A549 (cell line): ENCODE data around the gene SEC31A. TPM values are rescaled to one million over a fixed set of nuclear protein-coding genes. Genes with fewer than 3 reads are reported as not detected.

Experiments
- ATAC-seq, 2 experiments: fragments of 200-7000 bp in 1 of 2; fragments of >200 bp in 1 of 2; cut with Nextera tagmentation in 1 of 2; cut with Tn5 transposase in 1 of 2; 3 replicates each; pipeline versions ENCODE4 v1.8.0 to v1.9.1; 2018 to 2020; ENCODE audit warnings: mild to moderate bottlenecking in 1 of 2, moderate library complexity in 1 of 2
- CTCF ChIA-PET: fragments of 300-600 bp; sonication (Branson Sonifier 250); formaldehyde crosslinking; extraction: SDS; loops from one replicate; lab custom pipeline; 2021; ENCODE audit warnings: antibody characterized with exemption, inconsistent platforms; lab: Yijun Ruan, JAX
- POLR2A ChIA-PET: fragments of 350-600 bp; formaldehyde crosslinking; extraction: SDS; loops from one replicate; lab custom pipeline; 2021; ENCODE audit warnings: antibody characterized with exemption, inconsistent platforms; lab: Yijun Ruan, JAX
- DNase-seq, 2 experiments: peaks; one replicate each; pipeline versions ENCODE4 v3.0.0 to v3.0.0-alpha.2; 2011 to 2016; ENCODE audit warnings: low read depth in 1 of 2, low spot score in 1 of 2
- FAIRE-seq: peaks from 2 replicates; lab custom pipeline; 2011; peaks lifted over from hg19 to GRCh38; lab: Jason Lieb, UNC
- H3K27ac ChIP-seq, 2 experiments: fragments of >200 bp; sonication (Bioruptor Twin); formaldehyde crosslinking; 3 replicates each; pipeline ENCODE4 v1.5.1; 2016 to 2017
- H3K4me1 ChIP-seq: fragments of >200 bp; sonication (Bioruptor Twin); formaldehyde crosslinking; 3 replicates; pipeline ENCODE4 v1.6.1; 2016
- H3K4me2 ChIP-seq: fragments of >200 bp; sonication (Bioruptor Twin); formaldehyde crosslinking; 3 replicates; pipeline ENCODE4 v1.6.1; 2016
- H3K4me3 ChIP-seq: fragments of >200 bp; sonication (Bioruptor Twin); formaldehyde crosslinking; 3 replicates; pipeline ENCODE4 v1.5.1; 2016
- H3K9me3 ChIP-seq: fragments of >200 bp; sonication (Bioruptor Twin); formaldehyde crosslinking; 3 replicates; pipeline ENCODE4 v1.6.1; 2016
- CEBPB ChIP-seq, 2 experiments: fragments of >200 bp in 1 of 2; sonication (Bioruptor Twin) in 1 of 2; formaldehyde crosslinking in 1 of 2; IDR thresholded peaks; 2 replicates each; pipeline ENCODE4 v1.6.1; 2012 to 2016
- EHF ChIP-seq: fragments of 250-450 bp; sonication (Bioruptor Pico); IDR thresholded peaks from 2 replicates; pipeline ENCODE4 v1.5.0; 2020; ENCODE audit warnings: mild to moderate bottlenecking
- FOSB ChIP-seq: fragments of 250-450 bp; sonication (Bioruptor Pico); IDR thresholded peaks from 2 replicates; pipeline ENCODE4 v1.5.0; 2020; ENCODE audit warnings: mild to moderate bottlenecking, moderate library complexity
- FOSL2 ChIP-seq, 2 experiments: fragments of 450-650 bp in 1 of 2; fragments of >200 bp in 1 of 2; sonication (Bioruptor Twin) in 1 of 2; formaldehyde crosslinking; IDR thresholded peaks; 2 replicates each; pipeline versions ENCODE4 v1.5.0 to v1.6.1; 2016 to 2020; ENCODE audit warnings: mild to moderate bottlenecking in 1 of 2, moderate library complexity in 1 of 2
- FOXS1 ChIP-seq: fragments of 250-450 bp; sonication (Bioruptor Pico); IDR thresholded peaks from 2 replicates; pipeline ENCODE4 v1.5.0; 2020; ENCODE audit warnings: mild to moderate bottlenecking, moderate library complexity
- HEYL ChIP-seq: fragments of 250-450 bp; sonication (Bioruptor Pico); IDR thresholded peaks from 2 replicates; pipeline ENCODE4 v1.8.0; 2021; ENCODE audit warnings: mild to moderate bottlenecking, moderate library complexity
- HOXA7 ChIP-seq: fragments of 250-450 bp; sonication (Bioruptor Pico); IDR thresholded peaks from 2 replicates; pipeline ENCODE4 v1.5.0; 2020; ENCODE audit warnings: mild to moderate bottlenecking, moderate library complexity
- HOXB5 ChIP-seq: fragments of 250-450 bp; sonication (Bioruptor Pico); IDR thresholded peaks from 2 replicates; pipeline ENCODE4 v1.5.0; 2020; ENCODE audit warnings: mild to moderate bottlenecking, moderate library complexity
- JUNB ChIP-seq: fragments of >200 bp; sonication (Bioruptor Twin); formaldehyde crosslinking; IDR thresholded peaks from 2 replicates; pipeline ENCODE4 v1.6.1; 2016
- KDM5A ChIP-seq: fragments of 200-600 bp; sonication (generic); IDR thresholded peaks from 2 replicates; pipeline ENCODE4 v1.6.1; 2016; ENCODE audit warnings: antibody characterized with exemption, mild to moderate bottlenecking
- MAZ ChIP-seq: fragments of 150-350 bp; IDR thresholded peaks from 2 replicates; pipeline ENCODE4 v1.6.1; 2014; ENCODE audit warnings: antibody characterized with exemption, low read depth, low read length, borderline replicate concordance
- NPAS2 ChIP-seq: fragments of 250-450 bp; sonication (Bioruptor Pico); IDR thresholded peaks from 2 replicates; pipeline ENCODE4 v1.8.0; 2022; ENCODE audit warnings: mild to moderate bottlenecking, moderate library complexity, borderline replicate concordance
- NR3C1 ChIP-seq: fragments of >200 bp; sonication (Bioruptor Twin); formaldehyde crosslinking; IDR thresholded peaks from 3 replicates; pipeline ENCODE4 v1.6.1; 2017
- POLR2A ChIP-seq: IDR thresholded peaks from 2 replicates; pipeline ENCODE4 v1.6.1; 2012; ENCODE audit warnings: mild to moderate bottlenecking, low read length
- POLR2AphosphoS2 ChIP-seq: conservative IDR thresholded peaks from 2 replicates; pipeline ENCODE4 v1.6.1; 2012; ENCODE audit warnings: low read length, improper control_type of control experiment, inconsistent platforms
- RAD21 ChIP-seq, 2 experiments: fragments of >200 bp in 1 of 2; sonication (Bioruptor Twin) in 1 of 2; formaldehyde crosslinking in 1 of 2; IDR thresholded peaks in 1 of 2; conservative IDR thresholded peaks in 1 of 2; 2 replicates in 1 of 2; 3 replicates in 1 of 2; pipeline ENCODE4 v1.6.1; 2012 to 2018; ENCODE audit warnings: inconsistent platforms in 1 of 2
- SMC3 ChIP-seq: fragments of >200 bp; sonication (Bioruptor Twin); formaldehyde crosslinking; IDR thresholded peaks from 3 replicates; pipeline ENCODE4 v1.6.1; 2018; ENCODE audit warnings: inconsistent platforms
- SREBF2 ChIP-seq: fragments of 450-650 bp; IDR thresholded peaks from 2 replicates; pipeline ENCODE4 v1.6.1; 2014; ENCODE audit warnings: mild to moderate bottlenecking, moderate library complexity
- TP53 ChIP-seq: fragments of 250-450 bp; sonication (Bioruptor Pico); IDR thresholded peaks from 2 replicates; pipeline ENCODE4 v1.5.0; 2021; ENCODE audit warnings: mild to moderate bottlenecking, moderate library complexity
- WGBS: methylation state at CpG from one replicate; pipeline ENCODE4 v1.1.6; 2017; ENCODE audit errors: missing lambda C conversion rate; 5-methylcytosine and 5-hydroxymethylcytosine counted together
- polyA plus RNA-seq, 4 experiments: library from polyadenylated mRNA; depleted of rRNA in 3 of 4; stranded (reverse); fragments of >200 nt; fragmentation: RNase III in 1 of 4; extraction: RNeasy Plus Mini Kit Qiagen cat#74134 plus additional on column Dnase treatment in 1 of 4; gene quantifications; 2 replicates in 3 of 4; 3 replicates in 1 of 4; pipeline ENCODE4 v1.2.3, GENCODE V29; 2011 to 2017
- TF ChIP-seq, protein P1 (sequence below): fragments of >200 bp; sonication (Bioruptor Twin); formaldehyde crosslinking; IDR thresholded peaks from 2 replicates; pipeline ENCODE4 v1.6.1; 2016
- TF ChIP-seq, protein P2 (sequence below): fragments of >200 bp; sonication (Bioruptor Twin); formaldehyde crosslinking; IDR thresholded peaks from 3 replicates; pipeline ENCODE4 v1.5.1; 2016
- TF ChIP-seq, protein P3 (sequence below): fragments of 450-650 bp; IDR thresholded peaks from 2 replicates; pipeline ENCODE4 v1.6.1; 2014; ENCODE audit warnings: antibody characterized with exemption
- TF ChIP-seq, protein P4 (sequence below): IDR thresholded peaks from 2 replicates; pipeline ENCODE4 v1.6.1; 2012; ENCODE audit warnings: low read depth, borderline replicate concordance
- TF ChIP-seq, protein P5 (sequence below): fragments of 250-450 bp; sonication (Bioruptor Pico); IDR thresholded peaks from 2 replicates; pipeline ENCODE4 v1.5.0; 2020; ENCODE audit warnings: low read depth, mild to moderate bottlenecking, moderate library complexity

The SEC31A gene
- polyA plus RNA-seq, 2 of the 4 experiments (the other 2 are of a cell fraction), result 67.8 to 127 TPM

DNA sequence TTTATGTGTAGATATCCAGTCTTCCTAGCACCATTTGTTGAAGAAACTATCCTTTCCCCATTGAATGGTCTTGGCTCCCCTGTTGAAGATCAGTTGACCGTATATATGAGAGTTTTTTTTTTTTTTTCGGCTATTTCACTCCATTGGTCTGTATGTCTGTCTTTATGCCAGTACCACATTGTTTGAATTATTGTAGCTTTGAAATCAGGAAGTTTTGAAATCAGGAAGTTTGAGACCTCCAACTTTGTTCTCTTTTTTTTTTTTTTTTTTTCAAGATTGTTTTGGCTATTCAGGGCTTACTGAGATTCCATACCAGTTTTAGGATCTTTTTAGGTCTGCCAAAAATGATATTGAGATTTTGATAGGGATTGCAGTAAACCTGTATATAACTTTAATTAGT is 88.0 kb downstream of the SEC31A start:
- Histone ChIP-seq H3K9me3 (no peaks in the 10 kb centered on the region), H3K4me2 (no peak overlapping the region), H3K27ac (no peak overlapping the region), H3K4me1 (peaks cover 3% of the 10 kb centered on the region; the same call in 1 of the 3 replicates), H3K4me3 (no peak overlapping the region)
- TF ChIP-seq KDM5A, result no peak
- no peak for TF ChIP-seq CEBPB (IDR thresholded peaks at IDR 0.05)
- no peak for TF ChIP-seq NPAS2 (CRISPR knock-in tag)
- TF ChIP-seq, protein P1, sequence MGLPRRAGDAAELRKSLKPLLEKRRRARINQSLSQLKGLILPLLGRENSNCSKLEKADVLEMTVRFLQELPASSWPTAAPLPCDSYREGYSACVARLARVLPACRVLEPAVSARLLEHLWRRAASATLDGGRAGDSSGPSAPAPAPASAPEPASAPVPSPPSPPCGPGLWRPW, result no peak
- no peak for TF ChIP-seq POLR2AphosphoS2
- no peak for TF ChIP-seq SMC3
- TF ChIP-seq HEYL (CRISPR knock-in tag), result no peak
- TF ChIP-seq EHF (CRISPR knock-in tag), result no peak
- TF ChIP-seq FOSL2 (IDR thresholded peaks at IDR 0.05), result no peak
- TF ChIP-seq FOSL2 (CRISPR knock-in tag; IDR thresholded peaks at IDR 0.05), result no peak
- no peak for TF ChIP-seq HOXB5 (CRISPR knock-in tag)
- no peak for TF ChIP-seq FOSB (CRISPR knock-in tag)
- no peak for TF ChIP-seq FOXS1 (CRISPR knock-in tag)
- no peak for TF ChIP-seq JUNB
- TF ChIP-seq RAD21 (conservative IDR thresholded peaks at IDR 0.05 in 1 of 2, IDR thresholded peaks at IDR 0.05 in 1 of 2), result no peak
- no peak for TF ChIP-seq NR3C1
- CTCF ChIA-PET, result interaction anchor here (0.6 to 1.0 kb wide), 3 partner anchors 21 to 619 kb away, joined by 3 read pairs; no protein-coding TSS in a partner anchor
- ATAC-seq (no peak), FAIRE-seq (no peak), DNase-seq (no peak)
- WGBS, result 17% methylated on average over 2 of the region's 2 CpGs
- POLR2A ChIA-PET, result no interaction called here

DNA sequence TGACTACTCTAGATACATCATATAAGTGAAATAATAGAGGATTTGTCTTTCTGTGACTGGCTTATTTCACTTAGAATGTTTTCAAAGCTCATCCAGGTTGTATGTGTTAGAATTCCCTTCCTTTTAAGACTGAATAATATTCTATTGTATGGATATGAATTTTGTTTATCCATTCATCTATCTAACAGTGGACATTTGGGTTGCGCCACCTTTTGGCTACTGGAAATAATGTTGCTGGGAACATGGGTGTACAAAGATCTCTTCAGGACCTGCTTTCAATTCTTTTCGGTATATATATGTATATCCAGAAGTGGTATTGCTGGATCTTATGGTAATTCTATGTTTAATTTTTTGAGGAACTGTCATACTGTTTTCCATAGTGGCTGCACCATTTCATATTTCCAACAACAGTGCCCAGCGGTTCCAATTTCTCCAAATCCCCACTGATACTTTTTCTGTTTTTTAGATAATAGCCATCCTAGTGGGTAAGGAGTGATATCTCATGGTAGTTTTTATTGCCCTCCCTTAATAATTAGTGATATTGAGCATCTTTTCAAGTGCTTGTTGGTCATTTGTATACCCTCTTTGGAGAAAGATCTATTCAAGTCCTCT is 88.9 kb downstream of the SEC31A start:
- peaks cover 6% of the 10 kb centered on the region; the same call in 1 of the 3 replicates for H3K4me1 ChIP-seq
- WGBS, result 4% methylated on average over 3 of the region's 3 CpGs
- peak overlapping the region; percentile 41 for H3K4me2 ChIP-seq
- FAIRE-seq (no peak), ATAC-seq (peak in 1 of 2 experiments; percentile 47; a peak in 3 of 6 replicates), DNase-seq (peak in 1 of 2 experiments; percentile 33)
- CTCF ChIA-PET, result interaction anchor here (0.6 to 1.5 kb wide), 4 partner anchors 17 to 620 kb away, joined by 3 read pairs; no protein-coding TSS in a partner anchor
- POLR2A ChIA-PET, result no interaction called here
- no peak overlapping the region for H3K27ac ChIP-seq
- no peaks in the 10 kb centered on the region for H3K9me3 ChIP-seq
- TF ChIP-seq, protein P2, sequence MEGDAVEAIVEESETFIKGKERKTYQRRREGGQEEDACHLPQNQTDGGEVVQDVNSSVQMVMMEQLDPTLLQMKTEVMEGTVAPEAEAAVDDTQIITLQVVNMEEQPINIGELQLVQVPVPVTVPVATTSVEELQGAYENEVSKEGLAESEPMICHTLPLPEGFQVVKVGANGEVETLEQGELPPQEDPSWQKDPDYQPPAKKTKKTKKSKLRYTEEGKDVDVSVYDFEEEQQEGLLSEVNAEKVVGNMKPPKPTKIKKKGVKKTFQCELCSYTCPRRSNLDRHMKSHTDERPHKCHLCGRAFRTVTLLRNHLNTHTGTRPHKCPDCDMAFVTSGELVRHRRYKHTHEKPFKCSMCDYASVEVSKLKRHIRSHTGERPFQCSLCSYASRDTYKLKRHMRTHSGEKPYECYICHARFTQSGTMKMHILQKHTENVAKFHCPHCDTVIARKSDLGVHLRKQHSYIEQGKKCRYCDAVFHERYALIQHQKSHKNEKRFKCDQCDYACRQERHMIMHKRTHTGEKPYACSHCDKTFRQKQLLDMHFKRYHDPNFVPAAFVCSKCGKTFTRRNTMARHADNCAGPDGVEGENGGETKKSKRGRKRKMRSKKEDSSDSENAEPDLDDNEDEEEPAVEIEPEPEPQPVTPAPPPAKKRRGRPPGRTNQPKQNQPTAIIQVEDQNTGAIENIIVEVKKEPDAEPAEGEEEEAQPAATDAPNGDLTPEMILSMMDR, result peak; percentile 52; the same call in 2 of the 3 replicates
- TF ChIP-seq SMC3 (peak; percentile 44; the same call in 2 of the 3 replicates), TP53 (CRISPR knock-in tag) (no peak), RAD21 (conservative IDR thresholded peaks at IDR 0.05 in 1 of 2, IDR thresholded peaks at IDR 0.05 in 1 of 2) (peak; percentile 43 to 55; a peak in 4 of 5 replicates)
- no peak overlapping the region for H3K4me3 ChIP-seq

DNA sequence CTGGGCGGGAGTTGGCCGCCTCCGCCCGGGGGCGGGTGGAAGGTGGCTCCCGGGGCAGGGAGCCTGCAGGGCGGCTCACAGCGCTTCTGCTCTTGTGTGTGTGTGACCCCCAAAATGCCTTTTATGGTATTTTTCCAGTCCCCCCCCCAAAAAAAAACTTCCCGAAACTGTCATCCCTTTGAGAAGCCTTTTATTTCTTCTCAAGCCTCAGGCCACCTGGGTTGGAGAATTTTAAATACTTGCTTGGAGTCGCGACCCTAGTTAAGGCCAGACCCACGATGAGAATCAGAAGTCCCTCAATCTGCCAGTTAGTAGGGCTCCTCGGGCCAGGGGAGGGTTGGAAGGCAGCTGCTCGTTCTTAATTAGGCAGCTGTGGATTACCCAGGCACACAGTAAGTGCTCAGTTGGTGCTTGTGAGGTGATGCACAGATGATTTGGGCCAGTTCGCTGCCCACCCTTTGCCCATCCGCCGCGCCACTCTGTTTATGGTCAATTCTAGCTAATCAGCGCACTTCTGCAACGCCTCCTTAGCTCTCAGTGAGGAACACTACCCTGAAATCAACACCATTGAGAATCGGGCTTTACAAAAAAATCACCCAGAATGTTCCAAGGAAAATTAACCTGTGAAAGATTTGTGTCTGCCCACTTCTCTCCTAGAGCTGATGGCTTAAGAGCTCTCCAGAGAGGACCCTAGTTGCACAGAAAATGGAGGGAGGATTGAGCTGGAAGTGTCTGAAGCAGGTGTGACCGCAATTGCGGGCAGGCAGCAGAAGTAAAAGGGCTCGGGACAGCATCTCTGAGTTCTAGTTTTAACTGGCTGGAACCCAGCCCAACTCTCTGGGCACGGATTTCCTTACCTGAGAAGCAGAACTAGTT is 91.7 kb downstream of the SEC31A start:
- no peaks in the 10 kb centered on the region for H3K9me3 ChIP-seq
- H3K27ac ChIP-seq, result peak overlapping the region; percentile 79 to 83
- FAIRE-seq, result no peak
- peak in 1 of 2 experiments; percentile 11; a peak in 1 of 6 replicates for ATAC-seq
- TF ChIP-seq, protein P3, sequence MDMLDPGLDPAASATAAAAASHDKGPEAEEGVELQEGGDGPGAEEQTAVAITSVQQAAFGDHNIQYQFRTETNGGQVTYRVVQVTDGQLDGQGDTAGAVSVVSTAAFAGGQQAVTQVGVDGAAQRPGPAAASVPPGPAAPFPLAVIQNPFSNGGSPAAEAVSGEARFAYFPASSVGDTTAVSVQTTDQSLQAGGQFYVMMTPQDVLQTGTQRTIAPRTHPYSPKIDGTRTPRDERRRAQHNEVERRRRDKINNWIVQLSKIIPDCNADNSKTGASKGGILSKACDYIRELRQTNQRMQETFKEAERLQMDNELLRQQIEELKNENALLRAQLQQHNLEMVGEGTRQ, result no peak
- TF ChIP-seq HOXA7 (CRISPR knock-in tag) (no peak), POLR2A (no peak), NR3C1 (no peak), MAZ (no peak), SREBF2 (no peak)
- TF ChIP-seq, protein P4, sequence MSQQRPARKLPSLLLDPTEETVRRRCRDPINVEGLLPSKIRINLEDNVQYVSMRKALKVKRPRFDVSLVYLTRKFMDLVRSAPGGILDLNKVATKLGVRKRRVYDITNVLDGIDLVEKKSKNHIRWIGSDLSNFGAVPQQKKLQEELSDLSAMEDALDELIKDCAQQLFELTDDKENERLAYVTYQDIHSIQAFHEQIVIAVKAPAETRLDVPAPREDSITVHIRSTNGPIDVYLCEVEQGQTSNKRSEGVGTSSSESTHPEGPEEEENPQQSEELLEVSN, result no peak
- TF ChIP-seq, protein P5, sequence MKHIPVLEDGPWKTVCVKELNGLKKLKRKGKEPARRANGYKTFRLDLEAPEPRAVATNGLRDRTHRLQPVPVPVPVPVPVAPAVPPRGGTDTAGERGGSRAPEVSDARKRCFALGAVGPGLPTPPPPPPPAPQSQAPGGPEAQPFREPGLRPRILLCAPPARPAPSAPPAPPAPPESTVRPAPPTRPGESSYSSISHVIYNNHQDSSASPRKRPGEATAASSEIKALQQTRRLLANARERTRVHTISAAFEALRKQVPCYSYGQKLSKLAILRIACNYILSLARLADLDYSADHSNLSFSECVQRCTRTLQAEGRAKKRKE (CRISPR knock-in tag), result no peak
- H3K4me1 ChIP-seq, result peaks cover 6% of the 10 kb centered on the region; the same call in 1 of the 3 replicates
- CTCF ChIA-PET, result interaction anchor here (0.6 to 1.9 kb wide), 7 partner anchors 14 to 245 kb away, joined by 3 to 6 read pairs (median 4); no protein-coding TSS in a partner anchor
- H3K4me3 ChIP-seq, result peak overlapping the region; percentile 91
- WGBS, result 67% methylated on average over 17 of the region's 25 CpGs
- DNase-seq, result no peak
- H3K4me2 ChIP-seq, result peak overlapping the region; percentile 99
- POLR2A ChIA-PET, result interaction anchor here (1.5 kb wide), 1 partner anchor 14 kb away, joined by 15 read pairs; no protein-coding TSS in a partner anchor
